CD4-positive, alpha-beta T cell treated with Interleukin-17A for 1 hour (primary cell): ENCODE data around the gene RER1.
"Not testable (repeated sequence)": the region's sequence is repeated elsewhere in the genome, so short reads cannot be mapped to it uniquely, and the experiment has no call there.

Source experiments
- DNase-seq: peaks from one replicate; pipeline ENCODE4 v3.0.0-alpha.2; 2020

The RER1 gene

DNA sequence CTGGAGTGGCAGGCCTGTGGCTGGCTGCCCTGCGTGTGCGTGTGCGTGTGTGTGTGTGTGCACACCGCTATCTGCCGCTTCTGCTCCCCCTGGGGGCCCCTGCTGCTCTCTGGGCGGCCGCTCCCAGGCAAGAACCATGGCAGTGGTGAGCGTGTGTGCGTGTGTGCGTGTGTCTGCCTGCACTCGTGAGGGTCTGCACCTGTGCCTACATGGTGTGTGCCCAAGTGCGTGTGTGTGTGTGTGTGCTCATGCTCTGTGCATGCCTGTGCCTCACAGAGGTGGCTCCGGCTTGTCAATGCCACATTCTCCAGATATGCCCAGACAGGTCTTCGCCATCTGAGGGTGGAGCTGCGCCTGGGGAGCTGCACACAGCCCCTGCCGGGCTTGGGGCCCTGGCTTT lies 39.5 kb downstream of the RER1 start:
- DNase-seq: no peak

DNA sequence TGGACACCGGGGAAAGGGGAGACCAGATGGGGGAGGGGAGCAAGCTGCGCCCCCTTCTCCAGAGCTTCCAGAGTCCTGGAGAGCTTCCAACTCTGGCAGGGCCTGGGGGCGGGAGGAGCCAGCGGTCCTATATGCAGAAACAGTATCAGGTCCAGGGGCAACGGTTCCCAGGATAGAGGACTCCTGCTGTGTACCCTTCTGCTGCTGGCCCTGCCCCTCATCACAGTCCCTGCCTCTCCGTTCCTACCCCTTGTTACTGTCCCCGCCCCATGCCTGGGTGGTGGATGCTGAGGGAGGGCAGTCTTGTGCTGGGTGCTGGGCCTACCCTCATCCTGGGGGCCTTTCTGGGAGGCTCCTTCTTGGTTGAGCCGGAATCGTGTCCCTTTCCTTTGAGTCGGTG lies 39.9 kb downstream of the RER1 start:
- no peak for DNase-seq

DNA sequence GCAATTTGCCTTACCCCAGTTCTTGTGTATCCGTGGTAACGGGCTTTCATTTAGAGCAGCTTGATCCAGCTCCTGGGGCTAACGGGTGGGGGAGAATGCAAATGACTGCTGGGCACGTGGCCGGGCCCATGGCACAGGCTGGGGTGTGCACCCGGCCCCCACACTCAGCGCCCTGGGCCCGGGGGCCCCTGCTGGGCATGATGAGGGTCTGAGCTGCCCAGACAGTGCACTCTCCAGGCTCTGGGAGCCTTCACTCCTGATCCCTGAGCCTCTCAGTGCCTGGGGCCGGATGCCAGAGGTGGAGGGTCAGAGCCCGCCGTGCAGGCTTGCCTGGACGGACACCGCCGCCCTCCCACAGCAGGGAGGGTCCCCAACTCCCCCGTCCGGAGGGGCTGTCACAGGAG lies 40.8 kb downstream of the RER1 start:
- DNase-seq: no peak

DNA sequence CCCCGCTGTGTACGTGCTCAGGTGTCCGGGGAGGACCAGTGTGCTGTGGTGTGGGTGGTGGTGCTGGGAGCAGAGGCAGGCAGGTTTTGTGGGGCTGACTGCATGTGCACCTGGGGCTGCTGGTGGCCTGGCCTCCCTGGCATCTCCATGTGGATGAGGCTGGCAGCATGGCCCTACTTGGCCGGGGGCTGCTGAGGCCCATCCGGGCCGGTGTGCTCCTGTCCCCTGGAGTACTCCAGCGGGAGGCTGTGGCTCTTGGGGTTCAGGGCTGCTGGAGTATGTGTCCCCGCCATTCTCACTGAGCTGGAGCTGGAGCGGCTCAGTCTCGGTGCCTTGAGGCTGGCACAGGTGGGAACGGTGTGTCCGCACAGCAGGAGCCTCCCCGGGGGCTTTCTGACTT lies 41.6 kb downstream of the RER1 start:
- DNase-seq: no peak

DNA sequence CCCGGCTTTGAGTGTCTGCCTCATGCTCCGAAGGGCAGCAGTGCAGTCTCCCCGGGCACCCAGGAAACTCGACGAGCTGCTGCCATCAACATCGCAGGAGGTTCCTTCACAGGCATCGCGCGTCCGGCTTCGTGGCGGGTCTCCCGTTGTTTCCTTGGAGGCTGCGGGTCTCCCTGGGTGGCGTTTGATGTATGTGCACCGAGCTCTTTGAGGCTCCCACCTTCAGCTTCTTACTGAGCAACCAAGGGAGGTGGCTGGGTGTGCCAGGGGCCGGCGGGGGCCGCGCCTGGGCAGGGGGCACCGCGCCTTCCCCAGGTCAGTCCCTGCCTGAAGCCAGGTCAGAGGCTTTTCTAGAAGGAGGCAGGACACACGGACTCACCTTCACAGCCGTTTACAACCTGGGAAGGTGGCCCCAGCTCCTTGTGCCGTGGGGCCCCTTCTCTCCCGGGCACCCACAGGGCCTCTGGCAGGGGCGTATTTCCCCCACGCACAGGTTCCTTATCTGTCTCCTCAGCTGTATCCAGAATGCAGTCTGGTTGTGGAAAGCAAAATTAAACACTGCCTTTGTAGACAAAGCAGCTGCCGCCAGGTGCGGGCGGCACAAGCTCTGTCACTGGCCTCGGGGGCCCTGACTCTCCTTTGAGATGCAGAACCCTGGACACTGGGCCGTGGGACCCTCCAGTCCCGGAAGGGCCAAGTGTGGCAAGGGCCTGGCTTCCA lies 42.5 kb downstream of the RER1 start:
- no peak for DNase-seq

DNA sequence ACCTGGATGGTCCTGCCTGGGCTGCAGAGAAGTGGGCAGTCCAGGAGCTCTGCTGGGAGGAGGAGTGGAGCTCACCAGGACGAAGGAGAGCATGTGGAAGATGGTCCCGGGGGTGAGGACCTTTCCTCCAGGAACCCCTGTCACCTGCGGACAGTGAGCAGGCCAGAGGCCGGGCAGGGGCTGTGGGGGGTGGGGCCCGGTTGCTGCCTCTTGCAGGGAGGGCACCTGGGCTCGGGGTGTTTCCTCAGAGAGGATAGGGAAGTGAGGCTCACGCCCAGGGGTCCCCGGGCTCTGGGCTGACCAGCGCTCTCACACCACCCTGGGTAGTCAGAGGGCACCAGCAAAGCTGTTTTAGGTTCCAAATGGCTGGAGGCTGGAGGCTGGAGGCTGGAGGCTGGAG lies 43.5 kb downstream of the RER1 start:
- DNase-seq: no peak

DNA sequence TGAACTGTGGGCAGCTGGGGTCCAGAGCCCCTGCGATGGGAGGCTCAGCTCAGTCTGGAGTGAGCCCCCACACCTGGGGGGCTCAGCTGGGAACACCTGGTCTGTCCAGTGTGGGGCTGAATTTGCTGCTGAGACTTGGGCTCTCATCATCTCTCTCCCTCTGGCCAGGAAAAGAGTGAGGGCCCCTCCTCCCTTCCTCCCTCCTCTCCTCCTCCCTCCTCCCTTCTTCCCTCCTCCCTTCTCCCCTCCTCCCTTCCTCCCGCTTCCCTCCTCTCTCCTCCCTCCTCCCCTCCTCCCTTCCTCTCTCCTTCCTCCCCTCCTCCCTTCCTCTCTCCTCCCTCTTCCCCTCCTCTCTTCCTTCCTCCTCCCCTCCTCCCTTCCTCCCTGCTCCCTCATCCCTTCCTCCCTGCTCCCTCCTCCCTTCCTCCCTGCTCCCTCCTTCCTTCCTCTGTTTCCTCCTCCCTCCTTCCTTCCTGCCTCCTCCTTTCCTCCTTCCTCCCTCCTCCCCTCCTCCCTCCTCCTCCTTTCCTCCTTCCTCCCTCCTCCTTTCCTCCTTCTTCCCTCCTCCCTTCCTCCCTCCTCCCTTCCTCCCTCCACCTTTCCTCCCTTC lies 44.2 kb downstream of the RER1 start:
- no peak for DNase-seq

DNA sequence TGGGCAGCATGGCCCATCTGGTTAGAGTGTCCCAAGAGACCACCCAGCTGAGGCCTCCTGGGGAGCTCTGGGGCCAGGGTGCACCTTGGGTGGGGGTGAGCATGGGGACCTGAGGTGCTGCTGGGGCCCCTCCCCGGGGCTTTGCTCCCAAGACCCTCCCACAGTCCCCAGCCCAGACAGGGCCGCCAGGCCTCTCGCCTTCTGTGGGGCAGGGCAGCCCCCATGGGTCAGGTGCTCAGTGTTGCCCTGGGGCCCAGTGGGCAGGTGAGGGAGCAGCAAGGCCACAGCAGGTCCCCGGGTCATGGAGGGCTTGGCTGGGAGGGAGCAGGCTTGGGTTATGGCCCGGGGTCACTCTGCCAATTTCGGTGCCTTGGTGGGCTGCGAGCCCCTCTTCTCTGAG lies 45.2 kb downstream of the RER1 start:
- no peak for DNase-seq

DNA sequence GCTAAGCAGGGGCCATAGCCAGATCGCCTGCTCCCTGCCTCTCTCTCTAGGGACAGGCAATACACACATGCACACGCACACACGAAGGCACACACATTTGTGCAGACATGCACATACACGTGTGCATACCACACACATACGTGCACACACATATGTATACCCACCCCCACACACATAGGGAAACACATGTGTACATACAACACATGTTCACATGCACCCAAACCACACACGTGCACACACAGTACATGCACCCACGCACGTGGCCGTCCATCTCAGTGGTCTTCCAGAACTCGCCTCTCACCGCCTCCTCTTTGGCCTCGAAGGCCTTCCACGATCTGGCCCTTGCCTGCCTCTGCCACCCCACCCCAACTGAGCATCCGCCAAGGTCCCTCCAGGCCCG lies 46.0 kb downstream of the RER1 start:
- no peak for DNase-seq

DNA sequence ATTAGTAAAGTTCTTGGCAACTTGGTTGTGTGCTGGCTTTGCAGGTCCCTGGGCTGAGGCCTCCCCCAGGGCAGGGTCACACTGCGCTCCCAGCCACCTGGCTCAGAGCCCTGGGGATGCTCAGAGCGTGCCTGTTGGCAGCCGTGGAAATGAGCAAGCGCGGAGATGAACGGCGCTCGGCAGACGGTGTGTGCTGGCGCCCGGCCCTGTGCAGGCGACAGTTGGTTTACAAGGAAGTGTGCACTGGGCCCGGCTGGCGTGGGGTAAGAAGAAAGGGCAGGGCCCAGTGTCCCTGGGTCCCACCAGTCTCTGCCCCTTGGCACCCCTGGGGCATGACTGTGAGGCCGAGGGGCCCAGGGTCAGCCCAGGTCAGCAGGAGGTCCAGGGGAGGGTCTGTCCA lies 46.4 kb downstream of the RER1 start:
- no peak for DNase-seq

DNA sequence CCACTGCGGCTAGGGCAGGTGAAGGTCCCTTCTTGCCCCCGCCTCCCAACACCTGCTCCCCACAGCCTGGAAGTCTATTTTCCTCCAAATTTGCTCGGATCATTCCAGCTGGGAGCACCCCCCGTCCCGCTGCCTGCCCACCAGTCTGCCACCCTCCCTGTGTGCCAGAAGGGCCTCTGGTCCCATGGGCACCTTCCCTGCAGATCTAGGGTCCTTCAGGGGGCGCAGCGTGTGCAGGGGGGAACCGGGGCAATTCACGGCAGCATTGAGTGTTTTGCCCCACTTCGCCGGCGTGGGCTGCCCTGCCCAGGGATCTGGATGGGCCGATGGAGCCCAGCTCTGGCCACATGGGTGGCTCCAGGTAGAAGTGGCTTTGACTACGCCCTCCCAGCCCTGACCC lies 47.0 kb downstream of the RER1 start:
- DNase-seq: no peak

DNA sequence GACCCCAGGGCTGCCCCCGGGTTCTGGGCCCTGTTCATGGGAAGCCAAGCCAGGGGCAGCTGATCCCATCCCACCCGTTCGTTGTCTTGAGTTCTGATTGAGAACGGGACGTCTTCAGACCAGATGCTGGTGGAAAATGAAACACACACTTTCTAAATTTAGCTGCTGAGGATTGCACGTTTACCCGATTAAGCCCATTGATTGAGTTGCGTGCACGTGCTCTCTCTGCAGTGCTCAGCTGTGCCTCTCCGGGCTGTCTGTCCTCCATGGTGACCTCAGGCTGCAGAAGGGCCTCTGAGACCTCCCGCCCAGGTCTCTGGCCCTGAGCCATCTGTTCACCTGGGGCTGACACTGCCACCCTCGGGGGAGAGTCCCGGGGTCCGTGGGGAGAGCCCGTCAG lies 47.7 kb downstream of the RER1 start:
- no peak for DNase-seq

DNA sequence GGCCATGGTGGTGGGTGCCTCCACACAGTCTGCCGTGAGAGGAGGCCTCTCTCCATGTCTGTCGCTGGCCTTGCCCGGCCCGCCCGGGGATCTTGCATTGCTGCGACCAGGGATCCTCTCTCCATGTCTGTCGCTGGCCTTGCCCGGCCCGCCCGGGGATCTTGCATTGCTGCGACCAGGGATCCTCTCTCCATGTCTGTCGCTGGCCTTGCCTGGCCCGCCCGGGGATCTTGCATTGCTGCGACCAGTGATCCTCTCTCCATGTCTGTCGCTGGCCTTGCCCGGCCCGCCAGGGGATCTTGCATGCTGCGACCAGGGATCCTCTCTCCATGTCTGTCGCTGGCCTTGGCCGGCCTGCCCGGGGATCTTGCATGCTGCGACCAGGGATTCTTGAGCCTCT lies 48.7 kb downstream of the RER1 start:
- not testable (repeated sequence) for DNase-seq

DNA sequence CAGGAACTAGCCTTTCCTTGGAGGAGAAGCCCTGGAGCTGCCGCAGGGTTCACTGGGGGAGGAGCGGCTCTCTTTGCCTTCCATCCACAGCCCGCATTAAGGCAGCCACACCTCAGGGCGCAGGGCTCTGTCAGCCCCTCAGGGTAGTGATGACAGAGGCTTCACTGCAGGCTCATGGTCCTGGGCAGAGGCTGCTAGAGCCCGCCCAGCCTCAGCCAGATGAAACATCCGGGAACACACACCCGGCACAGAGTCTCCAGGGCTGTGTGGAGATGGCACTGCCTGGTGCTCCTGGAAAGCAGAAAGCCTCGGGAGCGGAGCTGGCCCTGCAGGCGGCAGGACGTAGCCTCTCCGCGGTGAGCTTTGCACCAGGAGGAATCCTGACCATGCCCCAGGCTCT lies 50.1 kb downstream of the RER1 start:
- no peak for DNase-seq

DNA sequence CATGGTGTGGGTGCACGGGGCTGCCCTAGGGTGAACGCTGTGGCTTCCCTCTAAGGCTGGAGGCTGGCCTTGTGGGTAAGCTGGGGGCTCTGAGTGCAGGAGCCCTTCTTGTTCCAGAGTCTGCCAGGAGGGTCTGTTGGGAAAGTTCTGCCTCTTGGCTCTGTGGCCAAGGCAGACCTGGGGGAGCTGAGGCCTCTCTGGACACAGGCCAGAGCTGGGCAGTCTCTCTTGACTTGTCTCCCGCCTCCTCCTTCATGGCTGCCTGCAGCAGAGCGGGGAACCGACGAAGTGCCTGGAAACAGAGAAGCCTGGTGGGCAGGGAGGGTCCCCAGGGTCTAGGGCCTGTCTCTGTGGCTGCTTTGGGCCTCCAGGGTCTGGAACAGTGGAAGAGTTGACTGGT lies 51.0 kb downstream of the RER1 start:
- no peak for DNase-seq

DNA sequence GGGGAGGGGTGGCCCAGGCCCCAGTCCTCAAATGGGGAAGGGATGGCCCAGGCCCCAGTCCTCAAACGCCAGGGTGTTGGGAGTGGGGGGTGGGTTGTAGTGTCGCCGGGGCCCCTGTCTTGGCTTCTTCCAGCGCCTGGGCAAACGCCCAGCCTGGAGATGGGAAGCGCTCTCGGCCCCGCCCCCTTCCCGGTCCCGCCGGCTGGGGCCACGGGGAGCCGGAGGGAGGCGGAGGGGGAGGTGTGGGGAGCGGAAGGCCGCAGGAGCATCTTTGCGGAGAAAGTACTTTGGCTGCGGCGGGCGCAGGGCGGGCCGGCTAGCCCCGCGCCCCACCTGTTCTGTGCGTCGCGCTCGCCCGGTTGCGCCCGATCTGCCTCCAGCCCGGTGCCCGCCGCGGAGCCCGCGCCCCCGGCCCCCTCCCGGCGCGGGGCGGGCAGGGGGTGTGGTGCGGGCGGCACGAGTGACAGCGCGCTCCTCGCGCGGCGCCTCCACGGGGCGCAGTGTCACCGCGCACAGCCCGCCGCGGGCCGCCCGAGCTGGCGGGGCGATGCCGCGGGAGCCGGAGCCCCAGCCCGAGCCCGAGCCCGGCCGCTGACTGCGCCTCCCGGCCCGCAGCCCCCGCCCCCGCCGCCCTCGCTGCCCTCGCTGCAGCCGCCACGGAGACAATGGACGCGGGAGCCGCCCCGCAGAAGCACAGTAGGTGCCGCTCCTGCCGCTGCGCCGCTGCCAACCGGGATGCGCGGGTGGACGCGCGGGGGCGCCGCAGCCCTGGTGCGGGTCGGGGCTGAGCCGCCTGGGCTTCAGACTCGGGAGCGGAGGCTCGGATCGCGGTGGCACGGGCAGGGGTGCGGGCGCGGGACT lies 51.9 kb downstream of the RER1 start:
- peak; percentile 25 for DNase-seq

DNA sequence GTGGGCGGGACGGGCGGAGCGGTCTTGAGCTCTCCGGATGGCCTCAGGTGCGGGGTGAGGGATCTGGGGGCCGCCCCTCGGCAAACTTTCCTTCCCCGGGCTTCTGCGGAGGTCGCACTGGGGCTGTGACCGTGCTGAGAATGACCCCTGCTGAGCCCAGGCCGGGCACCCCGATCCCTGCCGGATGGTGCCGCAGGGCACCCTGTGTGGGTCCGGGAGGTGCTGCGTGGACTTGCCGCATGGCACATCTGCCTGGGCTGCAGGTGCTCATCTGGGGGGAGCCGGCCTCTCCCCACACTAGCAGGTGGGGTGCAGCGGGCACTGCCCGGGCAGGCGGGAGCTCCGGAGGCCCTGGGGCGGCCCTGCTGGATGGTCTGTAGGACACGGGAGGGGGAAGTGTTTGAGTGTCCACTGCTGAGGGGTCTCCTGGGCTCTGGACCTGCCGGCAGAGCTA lies 52.5 kb downstream of the RER1 start:
- no peak for DNase-seq

DNA sequence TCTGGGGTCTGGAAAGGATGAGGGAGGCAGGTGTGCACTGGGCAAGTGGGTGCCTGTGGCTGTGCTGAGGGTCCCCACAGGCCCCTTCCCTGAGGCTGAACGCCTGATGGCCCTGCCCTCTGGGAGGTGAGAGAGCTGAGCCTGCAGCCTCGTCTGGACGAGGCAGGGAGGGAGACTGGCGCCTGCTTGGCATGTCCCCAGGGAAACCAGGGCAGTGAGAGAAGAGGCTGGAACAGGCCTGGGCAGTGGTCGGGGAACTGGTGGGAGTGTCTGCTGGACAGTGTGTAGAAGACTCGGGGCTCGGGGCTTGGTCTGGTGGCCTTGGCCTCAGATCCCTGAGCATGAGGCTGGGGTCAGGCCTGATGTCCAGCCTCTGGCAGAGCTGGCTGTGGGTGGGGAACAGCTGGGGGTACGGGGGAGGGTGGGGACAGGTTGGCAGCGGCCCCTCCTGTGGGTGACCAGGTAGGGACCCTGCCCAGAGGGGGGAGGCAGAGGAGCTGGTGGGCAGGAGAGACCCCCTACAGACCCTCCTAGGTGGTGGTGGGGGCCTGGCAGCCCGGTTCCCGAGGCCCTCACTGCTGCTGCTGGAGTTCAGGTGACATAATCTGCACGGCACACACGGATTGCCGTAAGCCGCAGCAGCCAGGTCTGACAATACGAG lies 53.7 kb downstream of the RER1 start:
- no peak for DNase-seq

DNA sequence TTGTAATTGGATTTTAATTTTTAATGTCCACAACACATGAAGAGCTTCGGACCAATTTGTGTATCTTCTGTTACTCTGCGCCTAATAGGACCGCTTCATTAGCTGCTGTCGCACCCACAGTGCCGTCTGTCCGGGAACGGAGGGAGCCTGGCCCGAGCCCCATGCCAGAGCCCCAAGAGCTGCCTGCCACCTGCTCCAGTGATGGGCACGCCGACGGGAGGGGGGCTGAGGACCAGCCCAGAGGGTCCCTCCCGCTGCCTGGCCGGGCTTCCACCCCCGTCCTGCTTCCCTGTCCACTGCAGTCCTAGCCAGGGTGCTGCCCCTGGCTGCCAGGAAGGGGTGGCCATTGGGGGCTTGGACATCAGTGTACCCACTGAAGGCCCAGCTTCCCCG lies 54.2 kb downstream of the RER1 start:
- DNase-seq: no peak

DNA sequence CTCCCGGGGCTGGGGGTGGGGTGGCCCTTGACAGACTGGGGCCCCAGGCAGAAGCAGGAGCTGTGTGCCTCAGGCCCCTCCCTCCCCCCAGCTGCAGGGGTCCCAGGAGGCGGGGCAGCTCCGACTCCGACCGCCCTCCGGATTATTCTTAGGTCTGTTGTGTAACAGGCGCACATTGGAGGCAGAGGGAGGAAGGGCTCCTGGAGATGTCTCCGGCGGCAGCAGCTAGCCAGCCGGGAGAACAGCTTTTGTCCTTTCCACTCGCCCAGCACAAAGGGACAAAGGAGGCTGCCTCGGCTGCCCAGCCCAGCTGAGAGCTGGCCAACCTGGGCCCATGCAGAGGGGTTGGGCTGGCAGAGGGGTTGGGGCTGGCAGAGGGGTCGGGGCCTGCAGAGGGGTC lies 54.8 kb downstream of the RER1 start:
- DNase-seq: no peak

DNA sequence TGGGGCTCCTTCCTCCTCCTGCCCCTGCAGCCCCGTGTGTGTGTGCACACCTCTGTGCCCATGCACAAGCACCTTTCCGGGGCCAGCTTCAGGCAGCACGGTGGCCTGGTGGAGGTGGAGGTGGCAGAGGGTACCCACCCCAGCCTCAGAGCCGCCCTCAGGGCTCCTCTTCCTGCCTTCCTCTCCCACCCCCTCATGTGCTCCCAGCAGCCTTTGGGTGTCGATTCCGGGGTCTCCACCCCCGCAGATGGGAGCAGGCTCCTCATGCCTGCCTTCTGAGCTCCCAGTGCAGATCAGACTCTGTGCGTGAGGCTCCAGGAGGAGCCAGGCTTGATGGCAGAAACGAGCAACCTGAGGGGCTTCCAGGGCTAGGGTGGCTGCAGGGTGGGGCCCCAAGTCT lies 55.2 kb downstream of the RER1 start:
- no peak for DNase-seq

DNA sequence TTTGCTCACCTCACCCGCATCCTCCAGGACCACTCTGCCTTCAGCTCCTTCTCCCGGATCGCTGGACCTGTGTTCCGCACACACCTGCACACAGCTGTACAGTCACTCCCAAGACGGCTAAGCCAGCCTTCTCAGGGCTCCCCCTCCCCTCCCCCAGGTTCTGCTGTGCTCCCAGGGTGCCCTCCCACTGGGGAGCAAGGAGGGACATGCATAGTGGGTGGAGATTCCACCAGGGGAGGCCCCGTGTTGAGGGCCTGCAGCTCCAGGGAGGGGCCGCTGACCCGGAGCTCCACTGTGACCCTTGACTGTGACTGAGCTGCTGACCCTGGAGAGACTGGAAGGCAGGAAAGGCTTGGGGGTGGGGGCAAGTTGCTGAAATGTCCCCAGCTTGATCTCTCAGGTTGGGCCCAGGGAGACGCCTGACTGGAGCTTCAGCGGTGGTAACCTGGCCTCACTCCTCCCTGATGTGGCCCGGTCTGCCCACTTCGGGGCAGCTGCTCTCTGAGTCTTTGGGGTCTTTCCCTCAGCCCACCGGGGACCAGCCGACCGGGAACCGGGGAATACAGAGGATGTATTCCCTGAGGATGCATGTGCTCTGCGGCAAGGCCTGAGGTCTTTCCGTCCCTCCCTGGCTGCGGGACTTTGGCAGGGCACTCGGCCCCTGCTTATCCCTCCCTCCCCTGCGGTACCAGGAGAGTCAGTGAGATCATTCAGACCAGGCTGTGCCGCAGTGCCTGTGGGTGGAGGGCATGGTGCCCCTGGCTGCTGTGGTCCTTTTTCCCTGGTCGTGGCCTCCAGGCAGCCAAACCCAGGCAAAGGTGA lies 55.8 kb downstream of the RER1 start:
- no peak for DNase-seq

DNA sequence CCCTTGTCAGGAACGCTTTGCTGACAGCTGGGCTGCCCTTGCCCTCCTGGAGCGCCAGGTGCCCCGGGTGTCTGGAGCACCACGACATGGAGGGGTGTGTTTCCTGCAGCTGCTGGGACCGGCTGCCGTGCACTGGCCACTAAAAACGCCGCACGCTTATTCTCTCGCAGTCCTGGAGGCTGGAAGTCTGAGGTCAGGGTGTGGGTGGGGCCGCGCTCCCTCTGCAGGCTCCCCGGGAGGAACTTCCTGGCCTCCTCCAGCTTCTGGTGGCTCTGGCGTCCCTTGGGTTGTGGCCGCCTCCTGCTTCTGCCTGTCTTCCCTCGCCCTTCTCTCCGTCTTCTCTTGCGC lies 56.4 kb downstream of the RER1 start:
- no peak for DNase-seq
